ENCODE measurements around the gene ANKK1. TPM values are rescaled to one million over a fixed set of nuclear protein-coding genes. Genes with fewer than 3 reads are reported as not detected.

Gene ANKK1
- total and polyA plus RNA-seq, 9 of the 15 experiments (the other 6 are each of a cell fraction or from before 2014, with no cell fraction given): not detected

- TF ChIP-seq POLR2H (tag; IDR thresholded peaks at IDR 0.05; ENCODE audit: low read depth) (no peak), BMI1 (IDR thresholded peaks at IDR 0.05; ENCODE audit: low read length) (no peak), ASH1L (IDR thresholded peaks at IDR 0.05; ENCODE audit: borderline replicate concordance, low read depth, partially characterized antibody) (no peak)
Measured at GRCh38 chr11:113431746-113432145, 44.2 kb downstream of the ANKK1 start (continued).

- CTCF ChIA-PET (ENCODE audit: low intra/inter-chr PET ratio): no interaction called here
- BruUV-seq (replicated peaks): no TSS peak
- TF ChIP-seq ZNF655 (CRISPR knock-in tag; IDR thresholded peaks at IDR 0.05) (no peak), E2F4 (CRISPR knock-in tag; IDR thresholded peaks at IDR 0.05; ENCODE audit: low read depth) (no peak), POLR2AphosphoS5 (IDR thresholded peaks at IDR 0.05; ENCODE audit: control insufficient read depth, insufficient read depth, low read depth, low read length) (no peak), TFAP4 (CRISPR knock-in tag; IDR thresholded peaks at IDR 0.05; ENCODE audit: borderline replicate concordance) (no peak), ZNF274 (IDR thresholded peaks at IDR 0.05; ENCODE audit: borderline replicate concordance, low read depth, low read length) (no peak), CREB3 (tag; conservative IDR thresholded peaks at IDR 0.05; ENCODE audit: low read depth) (no peak)
Measured at GRCh38 chr11:113435190-113435968, 47.8 kb downstream of the ANKK1 start.

More at GRCh38 chr11:113435190-113435968, 47.8 kb downstream of the ANKK1 start:
- no peaks in the 10 kb centered on the region for H3K9me3 ChIP-seq (replicated peaks; ENCODE audit: control insufficient read depth, insufficient read depth, low read depth, low read length)
- H2AFZ ChIP-seq (ENCODE audit: low read depth, low read length): no peak overlapping the region
- H3K9me1 ChIP-seq (ENCODE audit: control insufficient read depth, insufficient read depth, low read length): no peaks in the 10 kb centered on the region
- no peak overlapping the region for H3K27ac ChIP-seq (ENCODE audit: extremely low read depth, low read depth, low read length)
- in situ Hi-C loops (cut with MboI) (no loop called here), intact Hi-C loops (cut with micrococcal nuclease) (no loop called here)
- FAIRE-seq (no peak), DNase-seq (ENCODE audit: extremely low read depth in 1 of 4, low spot score in 3 of 4) (no peak), ATAC-seq (no peak)
- H3K4me1 ChIP-seq (replicated peaks in 1 of 2; ENCODE audit: control insufficient read depth in 2 of 2, insufficient read depth in 2 of 2, low read length in 2 of 2): no peaks in the 10 kb centered on the region
- H3K36me3 ChIP-seq (ENCODE audit: control insufficient read depth, insufficient read depth, low read length): no peaks in the 10 kb centered on the region
- H3K4me2 ChIP-seq (ENCODE audit: insufficient read depth, low read length): no peak overlapping the region
- no peaks in the 10 kb centered on the region for H3K79me2 ChIP-seq (ENCODE audit: control insufficient read depth, insufficient read depth, low read length)
- H3K27me3 ChIP-seq (ENCODE audit: control insufficient read depth in 2 of 2, insufficient read depth in 2 of 2, low read length in 2 of 2): peaks cover 3 to 35% of the 10 kb centered on the region in 2 experiments; a peak in 3 of 5 replicates
- no peak overlapping the region for H3K4me3 ChIP-seq
- H4K20me1 ChIP-seq (replicated peaks; ENCODE audit: control insufficient read depth, insufficient read depth, low read length): no peaks in the 10 kb centered on the region
- H3K9ac ChIP-seq (ENCODE audit: insufficient read depth in 1 of 2, low read depth in 2 of 2, low read length in 2 of 2): no peak overlapping the region
- POLR2A ChIA-PET: interaction anchor here (0.5 kb wide), 1 partner anchor 398 kb away, joined by 3 read pairs; no protein-coding TSS in a partner anchor
- WGBS (ENCODE audit: insufficient coverage, low coverage, missing lambda C conversion rate): 0% methylated on average over 5 of the region's 8 CpGs
